ENCODE results near the gene ETFA. TPM values are rescaled to one million over a fixed set of nuclear protein-coding genes. Genes with fewer than 3 reads are reported as not detected.

Gene ETFA
- total RNA-seq, 4 donors from 2014 or later: 90.9 to 233 (median 99.9) TPM

DNA sequence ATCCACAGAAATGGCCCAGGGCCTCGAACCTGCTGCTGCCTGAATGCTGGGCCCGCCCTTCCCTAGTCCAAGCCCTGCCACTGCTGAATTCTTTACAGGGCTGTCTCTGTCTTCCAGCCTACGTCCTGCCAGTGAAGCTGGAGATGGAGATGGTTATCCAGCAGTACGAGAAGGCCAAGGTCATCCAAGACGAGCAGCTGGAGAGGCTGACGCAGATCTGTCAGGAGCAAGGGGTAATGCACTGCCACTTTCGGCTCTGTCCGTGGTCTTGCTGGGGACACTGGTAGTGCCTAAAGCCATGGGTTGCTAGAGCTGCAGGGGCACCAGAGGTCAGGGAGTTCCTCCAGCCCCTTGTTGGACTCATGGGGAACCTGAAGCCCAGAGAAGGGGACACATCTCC, 135.8 kb downstream of the ETFA start:
- DNase-seq: no peak
- no peaks in the 10 kb centered on the region for H3K36me3 ChIP-seq
- H3K9me3 ChIP-seq: no peaks in the 10 kb centered on the region
- no peak overlapping the region for H3K27ac ChIP-seq
- H3K4me1 ChIP-seq: peaks cover 0 to 8% of the 10 kb centered on the region in 2 donors
- no peaks in the 10 kb centered on the region for H3K27me3 ChIP-seq
- intact Hi-C loops (cut with DNase I; ENCODE audit: low total_unique reads): no loop called here
- no peak overlapping the region for H3K4me3 ChIP-seq
- TF ChIP-seq POLR2A (IDR thresholded peaks at IDR 0.05) (no peak), CTCF (IDR thresholded peaks at IDR 0.05) (no peak)

GRCh38 chr15:76174654-76175053, 136.6 kb downstream of the ETFA start:
- no peak for TF ChIP-seq CTCF (IDR thresholded peaks at IDR 0.05)
- TF ChIP-seq POLR2A (IDR thresholded peaks at IDR 0.05): no peak
- DNase-seq: no peak
- Histone ChIP-seq H3K36me3 (no peaks in the 10 kb centered on the region), H3K4me1 (peaks cover 0 to 8% of the 10 kb centered on the region in 2 donors), H3K27ac (no peak overlapping the region), H3K4me3 (no peak overlapping the region), H3K9me3 (no peaks in the 10 kb centered on the region), H3K27me3 (no peaks in the 10 kb centered on the region)
- intact Hi-C loops (cut with DNase I; ENCODE audit: low total_unique reads): no loop called here

- H3K36me3 ChIP-seq: no peaks in the 10 kb centered on the region
- no peaks in the 10 kb centered on the region for H3K27me3 ChIP-seq
- intact Hi-C loops (cut with DNase I; ENCODE audit: low total_unique reads): no loop called here
- H3K4me3 ChIP-seq: no peak overlapping the region
- DNase-seq: no peak
- H3K9me3 ChIP-seq: no peaks in the 10 kb centered on the region
- H3K4me1 ChIP-seq: peaks cover 0 to 6% of the 10 kb centered on the region in 2 donors
- TF ChIP-seq POLR2A (IDR thresholded peaks at IDR 0.05): no peak
- TF ChIP-seq CTCF (IDR thresholded peaks at IDR 0.05): no peak
- no peak overlapping the region for H3K27ac ChIP-seq
Measured at GRCh38 chr15:76173317-76173834, 137.9 kb downstream of the ETFA start.

DNA sequence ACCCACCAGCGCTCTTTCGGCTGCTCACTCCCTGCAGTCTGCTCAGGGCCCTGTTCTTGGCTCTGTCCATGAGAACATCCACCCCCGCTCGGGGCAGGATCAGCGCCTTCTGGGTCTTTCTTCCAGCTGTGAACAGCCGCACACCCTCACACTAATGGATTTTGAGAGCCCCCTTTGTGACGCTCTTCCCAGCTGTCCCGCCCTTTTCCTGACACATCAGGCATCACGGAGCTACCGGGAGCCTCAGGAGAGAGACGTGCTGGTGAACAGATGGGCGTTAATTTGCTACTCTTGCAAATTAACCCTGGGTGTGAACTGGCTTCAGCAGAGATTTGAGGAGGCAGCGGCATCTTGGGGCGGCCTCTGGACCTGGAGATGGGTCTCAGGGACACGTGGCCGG, 138.5 kb downstream of the ETFA start:
- no peak for TF ChIP-seq CTCF (IDR thresholded peaks at IDR 0.05)
- TF ChIP-seq POLR2A (IDR thresholded peaks at IDR 0.05): no peak
- H3K27me3 ChIP-seq: no peaks in the 10 kb centered on the region
- peaks cover 0 to 3% of the 10 kb centered on the region in 2 donors for H3K4me1 ChIP-seq
- no peak overlapping the region for H3K27ac ChIP-seq
- no peak for DNase-seq
- no peak overlapping the region for H3K4me3 ChIP-seq
- H3K9me3 ChIP-seq: no peaks in the 10 kb centered on the region
- H3K36me3 ChIP-seq: no peaks in the 10 kb centered on the region
- intact Hi-C loops (cut with DNase I; ENCODE audit: low total_unique reads): no loop called here

DNA sequence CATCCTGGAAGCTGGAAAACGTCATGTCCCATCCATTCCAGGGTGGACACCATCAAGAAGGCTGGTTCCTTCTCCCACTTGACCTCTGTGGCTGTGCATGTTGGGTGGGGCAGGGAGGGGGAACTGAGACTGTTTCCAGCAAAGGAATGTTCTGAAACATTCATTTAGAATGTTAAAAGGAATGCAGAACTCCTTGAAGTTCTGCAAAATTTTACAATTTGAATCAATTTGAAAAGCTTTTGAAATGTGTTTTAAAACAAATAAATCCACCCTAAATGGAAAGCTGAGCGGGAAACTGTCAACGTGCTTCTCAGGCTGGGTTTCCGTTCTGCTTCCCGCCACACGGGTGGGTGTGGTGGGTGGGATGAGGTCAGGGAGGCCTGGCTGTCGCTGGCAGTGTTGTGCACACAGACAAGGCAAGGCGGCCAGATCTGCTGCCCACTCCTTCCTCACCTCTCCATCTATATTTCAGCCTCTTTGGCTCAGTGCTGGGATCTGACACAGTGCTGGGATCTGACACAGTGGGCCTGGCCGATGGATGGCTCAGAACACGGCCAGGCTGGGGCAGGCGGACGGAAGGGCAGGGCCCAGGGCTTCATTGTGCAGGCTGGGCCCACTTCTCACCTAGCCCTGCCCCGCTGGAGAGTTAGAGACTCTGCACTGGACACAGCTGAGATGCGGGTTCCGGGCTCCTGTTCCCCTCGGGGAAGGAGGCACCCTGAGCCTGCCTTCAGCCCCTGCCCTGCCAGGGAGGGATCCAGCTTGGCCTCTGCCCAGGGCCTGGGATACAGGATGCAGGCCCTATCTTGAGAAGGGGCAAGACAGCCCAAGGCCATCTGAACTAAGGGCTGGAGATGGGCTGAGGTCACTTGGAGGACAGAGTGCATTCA, 141.1 kb downstream of the ETFA start:
- DNase-seq: no peak
- Histone ChIP-seq H3K27me3 (no peaks in the 10 kb centered on the region), H3K4me1 (no peaks in the 10 kb centered on the region), H3K4me3 (no peak overlapping the region), H3K9me3 (no peaks in the 10 kb centered on the region), H3K36me3 (no peaks in the 10 kb centered on the region), H3K27ac (no peak overlapping the region)
- TF ChIP-seq POLR2A (IDR thresholded peaks at IDR 0.05) (no peak), CTCF (IDR thresholded peaks at IDR 0.05) (no peak)
- intact Hi-C loops (cut with DNase I; ENCODE audit: low total_unique reads): no loop called here

Data from uterus (tissue), 4 donors.